K562 (cell line): ENCODE measurements around the gene HRC. TPM values are rescaled to one million over a fixed set of nuclear protein-coding genes. Genes with fewer than 3 reads are reported as not detected.

Experiments
- ATAC-seq: fragments of 200-7000 bp; cut with Tn5 transposase; 3 replicates; pipeline ENCODE4 v1.9.1; 2020; ENCODE audit warnings: moderate library complexity
- BruUV-seq: library from RNA; stranded (reverse); fragments of 400-500 nt; replicated peaks from 2 replicates; lab custom pipeline; 2021; lab: Mats Ljungman, UMichigan
- CTCF ChIA-PET: fragments of 300-600 bp; formaldehyde crosslinking; extraction: SDS; loops from one replicate; lab custom pipeline; 2021; ENCODE audit warnings: low intra/inter-chr PET ratio; lab: Yijun Ruan, JAX
- POLR2A ChIA-PET: fragments of 300-600, 350-650 bp; sonication (Branson Sonifier 250); formaldehyde crosslinking; extraction: SDS; loops from one replicate; lab custom pipeline; 2021; ENCODE audit warnings: antibody characterized with exemption, inconsistent platforms; lab: Yijun Ruan, JAX
- DNase-seq, 4 experiments: peaks; one replicate each; pipeline versions ENCODE4 v3.0.0 to v3.0.0-alpha.2; 2011 to 2018; ENCODE audit warnings: low spot score in 3 of 4, mixed read lengths in 3 of 4; ENCODE audit errors: extremely low read depth in 1 of 4
- FAIRE-seq: peaks from 2 replicates; lab custom pipeline; 2011; peaks lifted over from hg19 to GRCh38; lab: Jason Lieb, UNC
- H2AFZ ChIP-seq: 2 replicates; pipeline ENCODE4 v1.6.0; 2011; ENCODE audit warnings: low read depth, low read length, control low read depth, inconsistent platforms
- H3K27ac ChIP-seq: fragments of 200-600 bp; 3 replicates; pipeline ENCODE4 v1.8.0; 2011; ENCODE audit warnings: low read depth, mild to moderate bottlenecking, control low read depth, inconsistent platforms, low read length, moderate library complexity, mixed read lengths; ENCODE audit errors: extremely low read depth
- H3K27me3 ChIP-seq, 2 experiments: fragments of 300-600 bp in 1 of 2; 2 replicates in 1 of 2; 3 replicates in 1 of 2; pipeline versions ENCODE4 v1.6.0 to v1.8.0; 2011; ENCODE audit warnings: inconsistent platforms in 2 of 2, low read length in 2 of 2, mild to moderate bottlenecking in 1 of 2, mixed read lengths in 1 of 2, moderate library complexity in 1 of 2; ENCODE audit not compliant: control insufficient read depth in 2 of 2, insufficient read depth in 2 of 2
- H3K36me3 ChIP-seq: fragments of 300-600 bp; 3 replicates; pipeline ENCODE4 v1.8.0; 2011; ENCODE audit warnings: mild to moderate bottlenecking, low read length, inconsistent platforms; ENCODE audit not compliant: control insufficient read depth, insufficient read depth
- H3K4me1 ChIP-seq, 2 experiments: fragments of 200-600 bp in 1 of 2; replicated peaks in 1 of 2; 2 replicates in 1 of 2; 3 replicates in 1 of 2; pipeline versions ENCODE4 v1.5.1 to v1.8.0; 2011; ENCODE audit warnings: inconsistent platforms in 2 of 2, low read length in 2 of 2, mild to moderate bottlenecking in 1 of 2, mixed read lengths in 1 of 2, moderate library complexity in 1 of 2; ENCODE audit not compliant: control insufficient read depth in 2 of 2, insufficient read depth in 2 of 2
- H3K4me2 ChIP-seq: 2 replicates; pipeline ENCODE4 v1.6.1; 2011; ENCODE audit warnings: low read length, control low read depth, inconsistent platforms, mixed read lengths; ENCODE audit not compliant: insufficient read depth
- H3K4me3 ChIP-seq: fragments of 200-600 bp; sonication (generic), shearing (Covaris generic); 2 replicates; pipeline ENCODE4 v1.5.1; 2016; ENCODE audit warnings: control low read depth, inconsistent platforms
- H3K79me2 ChIP-seq: fragments of 200-600 bp; 3 replicates; pipeline ENCODE4 v1.8.0; 2011; ENCODE audit warnings: low read length, inconsistent platforms; ENCODE audit not compliant: control insufficient read depth, insufficient read depth
- H3K9ac ChIP-seq, 2 experiments: 2 replicates each; pipeline versions ENCODE4 v1.6.0 to v1.6.1; 2011; ENCODE audit warnings: low read depth in 2 of 2, low read length in 2 of 2, control low read depth in 1 of 2, inconsistent platforms in 1 of 2, mild to moderate bottlenecking in 1 of 2, mixed read lengths in 1 of 2; ENCODE audit not compliant: insufficient read depth in 1 of 2
- H3K9me1 ChIP-seq: one replicate; pipeline ENCODE4 v1.6.0; 2011; ENCODE audit warnings: inconsistent platforms, mild to moderate bottlenecking, low read length, moderate library complexity; ENCODE audit not compliant: control insufficient read depth, insufficient read depth
- H3K9me3 ChIP-seq: replicated peaks from 2 replicates; pipeline ENCODE4 v1.5.1; 2011; ENCODE audit warnings: low read depth, low read length, inconsistent platforms; ENCODE audit not compliant: control insufficient read depth, insufficient read depth
- H4K20me1 ChIP-seq: replicated peaks from 2 replicates; pipeline ENCODE4 v1.6.1; 2011; ENCODE audit warnings: low read length, inconsistent platforms, mixed read lengths; ENCODE audit not compliant: control insufficient read depth, insufficient read depth
- ETV6 ChIP-seq, 3 experiments: fragments of 150-350 bp in 1 of 3; sonication (generic) in 1 of 3; formaldehyde crosslinking in 1 of 3; IDR thresholded peaks; 2 replicates each; pipeline versions ENCODE4 v1.6.1 to v1.8.0; 2014 to 2022; ENCODE audit warnings: borderline replicate concordance in 2 of 3, low read depth in 2 of 3, antibody characterized with exemption in 1 of 3, low read length in 1 of 3, mild to moderate bottlenecking in 1 of 3, missing genetic modification reagents in 1 of 3
- FIP1L1 ChIP-seq: fragments of 200-400 bp; formaldehyde crosslinking; IDR thresholded peaks from 2 replicates; pipeline ENCODE4 v1.6.1; 2018; ENCODE audit warnings: mild to moderate bottlenecking, low read depth, low read length; ENCODE audit not compliant: poor library complexity, severe bottlenecking
- JUNB ChIP-seq: fragments of 450-650 bp; formaldehyde crosslinking; conservative IDR thresholded peaks from 2 replicates; pipeline ENCODE4 v1.4.0; 2020; ENCODE audit warnings: mild to moderate bottlenecking
- JUND ChIP-seq, 2 experiments: IDR thresholded peaks; 2 replicates in 1 of 2; 3 replicates in 1 of 2; pipeline ENCODE4 v1.6.1; 2011; ENCODE audit warnings: borderline replicate concordance in 2 of 2, low read depth in 2 of 2, low read length in 2 of 2, improper control_type of control experiment in 1 of 2, missing biosample characterization in 1 of 2, missing genetic modification characterization in 1 of 2, missing genetic modification reagents in 1 of 2
- MLLT1 ChIP-seq, 2 experiments: fragments of 450-650 bp; IDR thresholded peaks; 2 replicates each; pipeline ENCODE4 v1.6.1; 2016
- POLR2G ChIP-seq: fragments of 200-400 bp; formaldehyde crosslinking; IDR thresholded peaks from 2 replicates; pipeline ENCODE4 v1.6.1; 2017; ENCODE audit warnings: low read depth, mild to moderate bottlenecking, antibody characterized with exemption, low read length, moderate library complexity
- RBFOX2 ChIP-seq: fragments of 200-400 bp; formaldehyde crosslinking; IDR thresholded peaks from 2 replicates; pipeline ENCODE4 v1.6.1; 2017; ENCODE audit warnings: low read depth, mild to moderate bottlenecking, low read length, moderate library complexity
- SREBF2 ChIP-seq: sonication (generic); formaldehyde crosslinking; IDR thresholded peaks from 2 replicates; pipeline ENCODE4 v1.4.0; 2020; ENCODE audit warnings: mild to moderate bottlenecking, missing genetic modification reagents
- SUPT5H ChIP-seq: fragments of 450-650 bp; IDR thresholded peaks from 2 replicates; pipeline ENCODE4 v1.6.1; 2016
- TFAP4 ChIP-seq: sonication (generic); formaldehyde crosslinking; IDR thresholded peaks from 2 replicates; pipeline ENCODE4 v1.8.0; 2022; ENCODE audit warnings: missing genetic modification reagents, mild to moderate bottlenecking, moderate library complexity, borderline replicate concordance
- ZBED1 ChIP-seq: IDR thresholded peaks from 2 replicates; pipeline ENCODE4 v1.6.1; 2014
- ZBTB9 ChIP-seq: fragments of 450-650 bp; formaldehyde crosslinking; IDR thresholded peaks from 2 replicates; pipeline ENCODE4 v1.4.0; 2020; ENCODE audit warnings: mild to moderate bottlenecking, moderate library complexity
- ZEB2 ChIP-seq: fragments of 450-650 bp; IDR thresholded peaks from 2 replicates; pipeline ENCODE4 v1.6.1; 2016
- ZNF174 ChIP-seq: fragments of 250-450 bp; sonication (Bioruptor Pico); IDR thresholded peaks from 2 replicates; pipeline ENCODE4 v1.4.0; 2020; ENCODE audit warnings: mild to moderate bottlenecking
- WGBS: fragments of 100-300 bp; shearing (Covaris generic); methylation state at CpG from one replicate; pipeline ENCODE4 v1.1.6; 2016; ENCODE audit warnings: low coverage, mixed read lengths; ENCODE audit not compliant: insufficient coverage; ENCODE audit errors: missing lambda C conversion rate; 5-methylcytosine and 5-hydroxymethylcytosine counted together
- in situ Hi-C: fragments of 300-500 bp; cut with MboI; formaldehyde crosslinking; loops from 4 replicates; pipeline ENCODE4 v1.15.0; 2018; ENCODE audit warnings: inconsistent platforms, mixed read lengths
- intact Hi-C: fragments of 100-400 bp; cut with micrococcal nuclease; formaldehyde crosslinking; loops from 2 replicates; pipeline ENCODE4 v1.14.2; 2022
- polyA plus RNA-seq, 8 experiments: library from polyadenylated mRNA; depleted of rRNA in 4 of 8; stranded (reverse) in 5 of 8; unstranded in 3 of 8; fragments of >200 nt; fragmentation: Nextera tagmentation in 2 of 8; fragmentation: Illumina TruSeq in 1 of 8; extraction: Ambion mirVana in 2 of 8; extraction: Trizol in 1 of 8; gene quantifications; 2 replicates each; pipeline versions ENCODE4 v1.2.1 to v1.2.3, GENCODE V29; 2011 to 2014; ENCODE audit warnings: inconsistent platforms in 1 of 8, missing spikeins in 1 of 8
- total RNA-seq, 7 experiments: library from RNA; depleted of rRNA in 6 of 7; stranded (reverse); fragments of >200 nt in 6 of 7; fragmentation: Illumina TruSeq in 2 of 7; extraction: Trizol in 2 of 7; gene quantifications; 2 replicates each; pipeline versions ENCODE4 v1.2.1 to v1.2.3, GENCODE V29; 2011 to 2021; ENCODE audit warnings: low replicate concordance in 1 of 7

HRC gene
- total and polyA plus RNA-seq, 9 of the 15 experiments (the other 6 are each of a cell fraction or from before 2014, with no cell fraction given) = 0.66 to 18.7 (median 13.1) TPM

GRCh38 chr19:49161987-49162386, 6.8 kb upstream of the HRC start (continued):
- TF ChIP-seq TFAP4 = 0 out of 2 replicates have a peak, but pooled peaks have one; percentile 23
- TF ChIP-seq, all 486 proteins: peak for 11

- ATAC-seq (no peak), FAIRE-seq (no peak), DNase-seq (peak in 1 of 4 experiments; percentile 4)
- ChIA-PET POLR2A (interaction anchor here (1.4 to 4.0 kb wide), 4 partner anchors 10 to 16 kb away, joined by 4 to 18 read pairs (median 8); no protein-coding TSS in a partner anchor), CTCF (no interaction called here)
- intact Hi-C loops = no loop called here
- no TSS peak for BruUV-seq
- H2AFZ ChIP-seq = no peak overlapping the region
- WGBS = 83% methylated on average over 13 of the region's 13 CpGs
- H3K27me3 ChIP-seq = no peaks in the 10 kb centered on the region
- H3K27ac ChIP-seq = no peak overlapping the region
- peaks cover 33 to 53% of the 10 kb centered on the region in 2 experiments for H3K4me1 ChIP-seq
- H3K9ac ChIP-seq = peak overlapping the region in 1 of 2 experiments; percentile 81; a peak in 1 of 4 replicates
- H3K36me3 ChIP-seq = peaks cover 19% of the 10 kb centered on the region; the same call in 1 of the 3 replicates
- no peak overlapping the region for H3K4me2 ChIP-seq
- no peaks in the 10 kb centered on the region for H3K9me1 ChIP-seq
- no peak overlapping the region for H3K4me3 ChIP-seq
- H3K9me3 ChIP-seq = no peaks in the 10 kb centered on the region
- in situ Hi-C loops = no loop called here
- H4K20me1 ChIP-seq = no peaks in the 10 kb centered on the region
- H3K79me2 ChIP-seq = peaks cover 20% of the 10 kb centered on the region
- TF ChIP-seq ZEB2 (no peak), JUNB (CRISPR knock-in tag) (no peak), ETV6 (IDR thresholded peaks at IDR 0.05; ENCODE audit: borderline replicate concordance in 1 of 2, low read depth in 2 of 2, low read length in 1 of 2) (no peak), ETV6 (CRISPR knock-in tag; IDR thresholded peaks at IDR 0.05; ENCODE audit: borderline replicate concordance) (0 out of 2 replicates have a peak, but pooled peaks have one; percentile 32), ZNF174 (CRISPR knock-in tag) (no peak), ZBED1 (0 out of 2 replicates have a peak, but pooled peaks have one; percentile 22), JUND (IDR thresholded peaks at IDR 0.05; ENCODE audit: borderline replicate concordance, low read depth, low read length) (no peak), JUND (tag; IDR thresholded peaks at IDR 0.05; ENCODE audit: borderline replicate concordance, low read depth, low read length) (no peak), ZBTB9 (CRISPR knock-in tag) (no peak), FIP1L1 (no peak), SUPT5H (peak; percentile 39), SREBF2 (CRISPR knock-in tag) (no peak), MLLT1 (IDR thresholded peaks at IDR 0.05) (peak in 1 of 2 experiments; percentile 42; a peak in 1 of 4 replicates), POLR2G (peak; percentile 47; the same call in 1 of the 2 replicates), RBFOX2 (peak; percentile 51)
These were observed 5.4 kb upstream of the HRC start for GRCh38 chr19:49160450-49161189.
